A549 treated with dexamethasone at 1 μM for 4 hours (cell line): ENCODE results near the gene ATOH1. TPM values are rescaled to one million over a fixed set of nuclear protein-coding genes. Genes with fewer than 3 reads are reported as not detected.

ENCODE experiments used
- total RNA-seq: library from RNA; stranded (reverse); fragments of 200-300 nt; extraction: Qiagen RNA extraction; gene quantifications from 5 replicates; pipeline ENCODE4 v1.2.3, GENCODE V29; 2022

The ATOH1 gene, protein sequence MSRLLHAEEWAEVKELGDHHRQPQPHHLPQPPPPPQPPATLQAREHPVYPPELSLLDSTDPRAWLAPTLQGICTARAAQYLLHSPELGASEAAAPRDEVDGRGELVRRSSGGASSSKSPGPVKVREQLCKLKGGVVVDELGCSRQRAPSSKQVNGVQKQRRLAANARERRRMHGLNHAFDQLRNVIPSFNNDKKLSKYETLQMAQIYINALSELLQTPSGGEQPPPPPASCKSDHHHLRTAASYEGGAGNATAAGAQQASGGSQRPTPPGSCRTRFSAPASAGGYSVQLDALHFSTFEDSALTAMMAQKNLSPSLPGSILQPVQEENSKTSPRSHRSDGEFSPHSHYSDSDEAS
- not detected in 5 replicates for total RNA-seq

DNA sequence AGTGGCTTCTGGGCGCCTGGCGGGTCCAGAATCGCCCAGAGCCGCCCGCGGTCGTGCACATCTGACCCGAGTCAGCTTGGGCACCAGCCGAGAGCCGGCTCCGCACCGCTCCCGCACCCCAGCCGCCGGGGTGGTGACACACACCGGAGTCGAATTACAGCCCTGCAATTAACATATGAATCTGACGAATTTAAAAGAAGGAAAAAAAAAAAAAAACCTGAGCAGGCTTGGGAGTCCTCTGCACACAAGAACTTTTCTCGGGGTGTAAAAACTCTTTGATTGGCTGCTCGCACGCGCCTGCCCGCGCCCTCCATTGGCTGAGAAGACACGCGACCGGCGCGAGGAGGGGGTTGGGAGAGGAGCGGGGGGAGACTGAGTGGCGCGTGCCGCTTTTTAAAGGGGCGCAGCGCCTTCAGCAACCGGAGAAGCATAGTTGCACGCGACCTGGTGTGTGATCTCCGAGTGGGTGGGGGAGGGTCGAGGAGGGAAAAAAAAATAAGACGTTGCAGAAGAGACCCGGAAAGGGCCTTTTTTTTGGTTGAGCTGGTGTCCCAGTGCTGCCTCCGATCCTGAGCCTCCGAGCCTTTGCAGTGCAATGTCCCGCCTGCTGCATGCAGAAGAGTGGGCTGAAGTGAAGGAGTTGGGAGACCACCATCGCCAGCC lies at the start of gene ATOH1:
Gene ATOH1 (plus strand): TSS at position 422 of the 663 bp plus-strand sequence. CDS start 174 bp downstream, at position 596.

